PFSK-1 (cell line): Measurements from ENCODE around the gene OR13J1.

Source experiments
- FOXP2 ChIP-seq: optimal IDR thresholded peaks from 2 replicates; pipeline ENCODE3; 2011; ENCODE audit warnings: borderline replicate concordance, control low read depth, inconsistent platforms; ENCODE audit not compliant: insufficient read depth; ENCODE audit errors: extremely low read length, extremely low read depth
- POLR2AphosphoS5 ChIP-seq: IDR thresholded peaks from 2 replicates; pipeline ENCODE4 v1.6.1; 2012; ENCODE audit warnings: low read depth, mild to moderate bottlenecking, control low read depth, low read length, moderate library complexity
- SIN3A ChIP-seq: IDR thresholded peaks from 2 replicates; pipeline ENCODE4 v1.6.1; 2012; ENCODE audit warnings: mild to moderate bottlenecking, low read length, moderate library complexity, borderline replicate concordance; ENCODE audit not compliant: insufficient read depth
- TAF1 ChIP-seq: IDR thresholded peaks from 2 replicates; pipeline ENCODE4 v1.6.1; 2012; ENCODE audit warnings: low read length, control low read depth, borderline replicate concordance; ENCODE audit not compliant: insufficient read depth
- TF ChIP-seq, protein P1 (sequence below), 2 experiments: IDR thresholded peaks; 2 replicates each; pipeline versions ENCODE4 v1.6.1 to v1.8.0; 2011 to 2012; ENCODE audit warnings: low read depth in 2 of 2, low read length in 2 of 2, control low read depth in 1 of 2, inconsistent platforms in 1 of 2, mild to moderate bottlenecking in 1 of 2, moderate library complexity in 1 of 2; ENCODE audit not compliant: insufficient read depth in 1 of 2

Gene OR13J1

DNA sequence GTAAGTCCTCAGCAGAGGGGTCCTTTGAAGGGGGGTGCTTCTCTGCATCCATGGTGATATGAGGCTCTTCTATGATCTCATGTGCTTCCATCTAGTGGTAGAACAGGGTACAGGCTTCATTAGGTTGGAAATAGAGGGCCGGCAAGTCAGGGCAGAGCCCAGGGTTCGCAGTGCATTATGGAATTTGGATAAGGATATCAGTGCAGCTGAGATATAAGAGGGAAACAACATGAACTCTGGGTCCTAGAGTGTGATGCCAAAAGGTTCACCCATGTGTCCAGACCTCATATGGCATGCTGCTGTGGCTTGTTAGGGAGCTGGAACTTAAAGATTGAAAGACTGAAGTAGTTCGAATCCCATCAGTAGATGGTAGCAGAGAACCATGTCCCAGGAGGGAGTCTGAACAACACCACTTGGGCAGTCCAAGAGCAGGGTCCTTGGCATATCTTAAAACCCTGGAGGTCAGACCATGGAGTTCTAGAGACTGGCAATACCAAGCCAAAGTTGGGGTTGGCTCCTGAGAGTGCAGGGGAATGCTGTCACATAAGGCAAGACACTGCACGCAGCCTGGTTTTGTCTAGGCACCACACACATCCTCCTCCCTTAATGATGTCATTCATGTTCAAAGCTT, 44.0 kb downstream of the OR13J1 start:
- no peak for TF ChIP-seq SIN3A

DNA sequence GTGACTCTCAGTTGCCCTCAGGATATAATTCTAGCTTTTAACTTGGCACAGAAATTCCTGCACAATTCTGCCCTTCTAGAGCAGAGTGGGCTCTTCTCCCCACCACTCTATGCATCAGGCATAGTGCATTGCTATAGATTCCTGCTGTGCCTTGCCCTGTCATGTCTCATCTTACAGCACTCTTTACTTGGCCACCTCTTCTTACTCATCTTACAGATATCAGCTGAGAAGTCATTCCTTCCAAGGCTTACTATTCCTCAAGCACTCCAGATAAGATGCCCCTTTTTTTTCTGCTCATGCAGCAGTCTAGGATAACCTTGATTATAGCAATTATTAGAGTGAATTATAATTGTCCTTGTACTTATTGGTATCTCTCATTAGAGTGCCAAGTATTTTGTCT, 47.3 kb downstream of the OR13J1 start:
- TF ChIP-seq, protein P1, sequence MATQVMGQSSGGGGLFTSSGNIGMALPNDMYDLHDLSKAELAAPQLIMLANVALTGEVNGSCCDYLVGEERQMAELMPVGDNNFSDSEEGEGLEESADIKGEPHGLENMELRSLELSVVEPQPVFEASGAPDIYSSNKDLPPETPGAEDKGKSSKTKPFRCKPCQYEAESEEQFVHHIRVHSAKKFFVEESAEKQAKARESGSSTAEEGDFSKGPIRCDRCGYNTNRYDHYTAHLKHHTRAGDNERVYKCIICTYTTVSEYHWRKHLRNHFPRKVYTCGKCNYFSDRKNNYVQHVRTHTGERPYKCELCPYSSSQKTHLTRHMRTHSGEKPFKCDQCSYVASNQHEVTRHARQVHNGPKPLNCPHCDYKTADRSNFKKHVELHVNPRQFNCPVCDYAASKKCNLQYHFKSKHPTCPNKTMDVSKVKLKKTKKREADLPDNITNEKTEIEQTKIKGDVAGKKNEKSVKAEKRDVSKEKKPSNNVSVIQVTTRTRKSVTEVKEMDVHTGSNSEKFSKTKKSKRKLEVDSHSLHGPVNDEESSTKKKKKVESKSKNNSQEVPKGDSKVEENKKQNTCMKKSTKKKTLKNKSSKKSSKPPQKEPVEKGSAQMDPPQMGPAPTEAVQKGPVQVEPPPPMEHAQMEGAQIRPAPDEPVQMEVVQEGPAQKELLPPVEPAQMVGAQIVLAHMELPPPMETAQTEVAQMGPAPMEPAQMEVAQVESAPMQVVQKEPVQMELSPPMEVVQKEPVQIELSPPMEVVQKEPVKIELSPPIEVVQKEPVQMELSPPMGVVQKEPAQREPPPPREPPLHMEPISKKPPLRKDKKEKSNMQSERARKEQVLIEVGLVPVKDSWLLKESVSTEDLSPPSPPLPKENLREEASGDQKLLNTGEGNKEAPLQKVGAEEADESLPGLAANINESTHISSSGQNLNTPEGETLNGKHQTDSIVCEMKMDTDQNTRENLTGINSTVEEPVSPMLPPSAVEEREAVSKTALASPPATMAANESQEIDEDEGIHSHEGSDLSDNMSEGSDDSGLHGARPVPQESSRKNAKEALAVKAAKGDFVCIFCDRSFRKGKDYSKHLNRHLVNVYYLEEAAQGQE (IDR thresholded peaks at IDR 0.05; ENCODE audit: insufficient read depth in 1 of 2, low read depth in 2 of 2, low read length in 2 of 2), result no peak
- no peak for TF ChIP-seq POLR2AphosphoS5
- no peak for TF ChIP-seq SIN3A
- TF ChIP-seq TAF1, result no peak
- no peak for TF ChIP-seq FOXP2

GRCh38 chr9:35820076-35820475, 50.1 kb downstream of the OR13J1 start:
- no peak for TF ChIP-seq FOXP2
